Fibroblast of lung (primary cell): ENCODE results near the gene UPF1. TPM values are rescaled to one million over a fixed set of nuclear protein-coding genes. Genes with fewer than 3 reads are reported as not detected.

ENCODE experiments used
- DNase-seq, 2 donors: peaks; one replicate each; pipeline versions ENCODE4 v3.0.0 to v3.0.0-alpha.2; 2010; ENCODE audit warnings: low read depth in 2 of 2
- H2AFZ ChIP-seq: 2 replicates; pipeline ENCODE4 v1.5.1; 2012; ENCODE audit warnings: low read length, control low read depth, inconsistent platforms
- H3K27ac ChIP-seq: 2 replicates; pipeline ENCODE4 v1.5.1; 2011; ENCODE audit warnings: low read length, control low read depth; ENCODE audit not compliant: insufficient read depth
- H3K27me3 ChIP-seq: 2 replicates; pipeline ENCODE4 v1.5.1; 2011; ENCODE audit warnings: mild to moderate bottlenecking, low read length; ENCODE audit not compliant: control insufficient read depth, insufficient read depth
- H3K36me3 ChIP-seq: 2 replicates; pipeline ENCODE4 v1.5.1; 2011; ENCODE audit warnings: low read length; ENCODE audit not compliant: control insufficient read depth, insufficient read depth
- H3K4me1 ChIP-seq: 2 replicates; pipeline ENCODE4 v1.5.1; 2011; ENCODE audit warnings: low read length; ENCODE audit not compliant: control insufficient read depth, insufficient read depth; ENCODE audit errors: extremely low read depth
- H3K4me2 ChIP-seq: 2 replicates; pipeline ENCODE4 v1.5.1; 2011; ENCODE audit warnings: low read length, control low read depth; ENCODE audit not compliant: insufficient read depth; ENCODE audit errors: extremely low read depth
- H3K4me3 ChIP-seq, 4 experiments: fragments of 200-600 bp in 1 of 4; sonication (generic) in 1 of 4; replicated peaks in 1 of 4; 2 replicates each; pipeline ENCODE4 v1.5.1; 2011 to 2016; ENCODE audit warnings: low read length in 4 of 4, low read depth in 3 of 4, mild to moderate bottlenecking in 3 of 4, control low read depth in 2 of 4, inconsistent platforms in 1 of 4, mixed read lengths in 1 of 4; ENCODE audit not compliant: insufficient read depth in 1 of 4; ENCODE audit errors: control extremely low read depth in 1 of 4
- H3K79me2 ChIP-seq: 2 replicates; pipeline ENCODE4 v1.5.1; 2012; ENCODE audit warnings: mild to moderate bottlenecking, low read length, inconsistent platforms; ENCODE audit not compliant: control insufficient read depth, insufficient read depth
- H3K9ac ChIP-seq: 2 replicates; pipeline ENCODE4 v1.5.1; 2011; ENCODE audit warnings: mild to moderate bottlenecking, low read length, control low read depth; ENCODE audit not compliant: insufficient read depth
- H3K9me3 ChIP-seq: 2 replicates; pipeline ENCODE4 v1.5.1; 2012; ENCODE audit warnings: low read depth, low read length; ENCODE audit not compliant: control insufficient read depth, insufficient read depth
- H4K20me1 ChIP-seq: 2 replicates; pipeline ENCODE4 v1.5.1; 2011; ENCODE audit warnings: low read length; ENCODE audit not compliant: control insufficient read depth, insufficient read depth; ENCODE audit errors: extremely low read depth
- EZH2 ChIP-seq: IDR thresholded peaks from 2 replicates; pipeline ENCODE4 v1.5.1; 2012; ENCODE audit warnings: low read length, control low read depth, mild to moderate bottlenecking; ENCODE audit errors: missing control alignments
- polyA plus RNA-seq, 2 donors: library from polyadenylated mRNA; depleted of rRNA in 1 of 2; stranded (reverse) in 1 of 2; unstranded in 1 of 2; fragments of >200 nt; gene quantifications; 2 replicates each; pipeline ENCODE4 v1.2.1, GENCODE V29; 2011 to 2012; ENCODE audit warnings: missing spikeins in 1 of 2
- total RNA-seq: library from RNA; depleted of rRNA; stranded (reverse); fragments of >200 nt; gene quantifications from 2 replicates; pipeline ENCODE4 v1.2.1, GENCODE V29; 2014
- TF ChIP-seq, protein P1 (sequence below), 2 donors: IDR thresholded peaks in 1 of 2; conservative IDR thresholded peaks in 1 of 2; 1 replicate in 1 of 2; 2 replicates in 1 of 2; pipeline ENCODE4 v1.5.1; 2011 to 2012; ENCODE audit warnings: low read length in 2 of 2, control low read depth in 1 of 2, inconsistent platforms in 1 of 2, low read depth in 1 of 2, mild to moderate bottlenecking in 1 of 2

UPF1 gene
- total and polyA plus RNA-seq, 2 donors (not counting 1 experiment from before 2014, with no cell fraction given) = 20.5 to 57.1 TPM

DNA sequence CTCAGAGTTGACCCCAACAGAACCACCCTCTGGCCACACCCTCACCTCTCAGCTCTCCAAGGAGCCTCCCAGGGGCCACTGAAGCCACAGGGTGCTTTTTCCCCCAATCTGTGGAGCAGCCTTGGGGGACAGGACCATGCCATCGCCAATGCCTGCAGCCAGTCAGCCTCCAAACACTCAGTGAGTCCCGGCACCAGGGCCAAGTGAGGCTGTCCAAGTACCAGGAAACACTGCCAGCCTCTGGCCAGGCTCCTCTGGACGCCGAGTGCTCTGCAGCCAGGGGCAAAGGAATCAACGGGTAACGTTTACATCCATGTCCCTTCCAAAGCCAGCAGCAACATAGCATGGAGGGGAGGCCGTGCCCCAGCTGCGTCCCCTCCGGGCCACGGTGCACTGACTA is 31.1 kb upstream of the UPF1 start:
- no peak for DNase-seq
- TF ChIP-seq, protein P1, sequence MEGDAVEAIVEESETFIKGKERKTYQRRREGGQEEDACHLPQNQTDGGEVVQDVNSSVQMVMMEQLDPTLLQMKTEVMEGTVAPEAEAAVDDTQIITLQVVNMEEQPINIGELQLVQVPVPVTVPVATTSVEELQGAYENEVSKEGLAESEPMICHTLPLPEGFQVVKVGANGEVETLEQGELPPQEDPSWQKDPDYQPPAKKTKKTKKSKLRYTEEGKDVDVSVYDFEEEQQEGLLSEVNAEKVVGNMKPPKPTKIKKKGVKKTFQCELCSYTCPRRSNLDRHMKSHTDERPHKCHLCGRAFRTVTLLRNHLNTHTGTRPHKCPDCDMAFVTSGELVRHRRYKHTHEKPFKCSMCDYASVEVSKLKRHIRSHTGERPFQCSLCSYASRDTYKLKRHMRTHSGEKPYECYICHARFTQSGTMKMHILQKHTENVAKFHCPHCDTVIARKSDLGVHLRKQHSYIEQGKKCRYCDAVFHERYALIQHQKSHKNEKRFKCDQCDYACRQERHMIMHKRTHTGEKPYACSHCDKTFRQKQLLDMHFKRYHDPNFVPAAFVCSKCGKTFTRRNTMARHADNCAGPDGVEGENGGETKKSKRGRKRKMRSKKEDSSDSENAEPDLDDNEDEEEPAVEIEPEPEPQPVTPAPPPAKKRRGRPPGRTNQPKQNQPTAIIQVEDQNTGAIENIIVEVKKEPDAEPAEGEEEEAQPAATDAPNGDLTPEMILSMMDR (conservative IDR thresholded peaks at IDR 0.05 in 1 of 2, IDR thresholded peaks at IDR 0.05 in 1 of 2; ENCODE audit: low read depth in 1 of 2, low read length in 2 of 2) = no peak
- TF ChIP-seq EZH2 = no peak
- Histone ChIP-seq H3K9ac (no peak overlapping the region), H4K20me1 (no peaks in the 10 kb centered on the region), H3K4me3 (no peak overlapping the region), H3K9me3 (no peaks in the 10 kb centered on the region), H3K4me2 (no peak overlapping the region), H3K27ac (no peak overlapping the region), H3K79me2 (no peaks in the 10 kb centered on the region), H3K4me1 (no peaks in the 10 kb centered on the region), H2AFZ (no peak overlapping the region), H3K27me3 (peaks cover 15% of the 10 kb centered on the region), H3K36me3 (no peaks in the 10 kb centered on the region)

DNA sequence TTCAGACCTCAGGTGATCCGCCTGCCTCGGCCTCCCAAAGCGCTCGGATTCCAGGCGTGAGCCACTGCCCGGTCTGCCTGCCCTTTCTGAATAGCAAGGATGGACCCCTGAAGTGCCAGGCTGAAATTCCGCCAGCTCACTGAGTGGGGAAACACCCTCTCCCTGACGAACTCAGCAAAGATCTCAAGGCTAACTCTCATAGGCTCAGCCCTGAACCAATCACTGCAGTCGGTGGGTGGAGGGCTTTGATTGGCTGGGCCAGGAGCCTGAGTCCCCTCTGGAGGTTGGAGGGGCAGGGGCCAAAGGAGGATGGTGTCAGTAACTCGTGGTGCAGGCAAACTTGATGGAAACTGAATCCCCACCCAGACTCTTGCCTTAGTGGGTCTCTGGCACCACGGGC is 29.4 kb upstream of the UPF1 start:
- Histone ChIP-seq H3K27ac (no peak overlapping the region), H3K36me3 (no peaks in the 10 kb centered on the region), H3K4me3 (no peak overlapping the region), H4K20me1 (no peaks in the 10 kb centered on the region), H3K4me2 (no peak overlapping the region), H3K9me3 (no peaks in the 10 kb centered on the region), H3K4me1 (no peaks in the 10 kb centered on the region), H3K9ac (no peak overlapping the region), H3K27me3 (peaks cover 15% of the 10 kb centered on the region), H2AFZ (no peak overlapping the region), H3K79me2 (no peaks in the 10 kb centered on the region)
- no peak for DNase-seq
- TF ChIP-seq EZH2 = no peak
- TF ChIP-seq, protein P1 (conservative IDR thresholded peaks at IDR 0.05 in 1 of 2, IDR thresholded peaks at IDR 0.05 in 1 of 2; ENCODE audit: low read depth in 1 of 2, low read length in 2 of 2) = no peak

GRCh38 chr19:18803550-18804138 is 28.1 kb upstream of the UPF1 start:
- TF ChIP-seq, protein P1 (conservative IDR thresholded peaks at IDR 0.05 in 1 of 2, IDR thresholded peaks at IDR 0.05 in 1 of 2; ENCODE audit: low read depth in 1 of 2, low read length in 2 of 2) = no peak
- no peak for TF ChIP-seq EZH2
- Histone ChIP-seq H3K4me2 (no peak overlapping the region), H3K79me2 (no peaks in the 10 kb centered on the region), H3K4me1 (no peaks in the 10 kb centered on the region), H3K9me3 (no peaks in the 10 kb centered on the region), H3K27ac (no peak overlapping the region), H2AFZ (no peak overlapping the region), H3K36me3 (no peaks in the 10 kb centered on the region), H4K20me1 (no peaks in the 10 kb centered on the region), H3K9ac (no peak overlapping the region), H3K27me3 (peaks cover 15% of the 10 kb centered on the region), H3K4me3 (no peak overlapping the region)
- DNase-seq = no peak
